Loucy (cell line): ENCODE data around the gene INSYN2B.

ENCODE experiments used
- H2AFZ ChIP-seq: fragments of 200-600 bp; sonication (generic); 2 replicates; pipeline ENCODE4 v1.6.0; 2016; ENCODE audit warnings: antibody characterized with exemption, mild to moderate bottlenecking, low read length, moderate library complexity
- H3F3A ChIP-seq: fragments of 200-600 bp; 2 replicates; pipeline ENCODE4 v1.6.0; 2016; ENCODE audit warnings: antibody characterized with exemption, low read depth, mild to moderate bottlenecking
- H3K27me3 ChIP-seq: fragments of 200-600 bp; sonication (generic); 2 replicates; pipeline ENCODE4 v1.6.1; 2014; ENCODE audit warnings: low read length, mild to moderate bottlenecking; ENCODE audit not compliant: insufficient read depth, poor library complexity, severe bottlenecking
- H3K36me3 ChIP-seq: fragments of 200-600 bp; sonication (generic); 2 replicates; pipeline ENCODE4 v1.6.1; 2016; ENCODE audit warnings: low read length; ENCODE audit not compliant: insufficient read depth
- H3K4me1 ChIP-seq: fragments of 200-600 bp; sonication (generic); 2 replicates; pipeline ENCODE4 v1.5.1; 2014; ENCODE audit warnings: low read length, mild to moderate bottlenecking; ENCODE audit not compliant: insufficient read depth, poor library complexity, severe bottlenecking
- H3K4me2 ChIP-seq: fragments of 200-600 bp; sonication (generic); 2 replicates; pipeline ENCODE4 v1.6.0; 2014; ENCODE audit warnings: antibody characterized with exemption, low read length, low read depth, mild to moderate bottlenecking; ENCODE audit not compliant: poor library complexity, severe bottlenecking
- H3K4me3 ChIP-seq: fragments of 200-600 bp; sonication (generic); 2 replicates; pipeline ENCODE4 v1.5.1; 2014; ENCODE audit warnings: low read length, mild to moderate bottlenecking, mixed read lengths; ENCODE audit not compliant: poor library complexity, severe bottlenecking
- H3K79me2 ChIP-seq: fragments of 200-600 bp; sonication (generic); 2 replicates; pipeline ENCODE4 v1.6.1; 2014; ENCODE audit warnings: low read length; ENCODE audit not compliant: insufficient read depth
- H3K9ac ChIP-seq: fragments of 200-600 bp; sonication (generic); 2 replicates; pipeline ENCODE4 v1.6.0; 2014; ENCODE audit warnings: mild to moderate bottlenecking, low read depth, low read length, moderate library complexity; ENCODE audit not compliant: poor library complexity, severe bottlenecking
- H3K9me2 ChIP-seq: fragments of 200-600 bp; sonication (generic); replicated peaks from 2 replicates; pipeline ENCODE4 v1.6.1; 2016; ENCODE audit warnings: low read depth, low read length, mixed read lengths
- H3K9me3 ChIP-seq: fragments of 200-600 bp; sonication (generic); 2 replicates; pipeline ENCODE4 v1.6.1; 2014; ENCODE audit warnings: mild to moderate bottlenecking, antibody characterized with exemption, low read length, low read depth; ENCODE audit not compliant: insufficient read depth
- H4K20me1 ChIP-seq: fragments of 200-600 bp; sonication (generic); 2 replicates; pipeline ENCODE4 v1.6.0; 2014; ENCODE audit warnings: antibody characterized with exemption, low read length, mild to moderate bottlenecking; ENCODE audit not compliant: insufficient read depth, poor library complexity, severe bottlenecking
- EZH2phosphoT487 ChIP-seq: fragments of 200-600 bp; IDR thresholded peaks from 2 replicates; pipeline ENCODE4 v1.6.1; 2018; ENCODE audit warnings: antibody characterized with exemption, mild to moderate bottlenecking, moderate library complexity, borderline replicate concordance
- TF ChIP-seq, protein P1 (sequence below): fragments of 200-600 bp; sonication (generic); conservative IDR thresholded peaks from 2 replicates; pipeline ENCODE4 v1.5.1; 2014; ENCODE audit warnings: mild to moderate bottlenecking, antibody characterized with exemption, low read length

Gene INSYN2B

GRCh38 chr5:169941542-169941941 is 38.8 kb downstream of the INSYN2B start:
- Histone ChIP-seq H3K4me2 (no peak overlapping the region), H3K9me2 (no peaks in the 10 kb centered on the region), H3K4me3 (no peak overlapping the region), H3K4me1 (peaks cover 7% of the 10 kb centered on the region), H3K36me3 (no peaks in the 10 kb centered on the region), H3K27me3 (no peaks in the 10 kb centered on the region), H3K79me2 (no peaks in the 10 kb centered on the region), H4K20me1 (no peaks in the 10 kb centered on the region), H3K9me3 (no peaks in the 10 kb centered on the region), H3K9ac (no peak overlapping the region), H2AFZ (no peak overlapping the region), H3F3A (no peaks in the 10 kb centered on the region)
- TF ChIP-seq, protein P1, sequence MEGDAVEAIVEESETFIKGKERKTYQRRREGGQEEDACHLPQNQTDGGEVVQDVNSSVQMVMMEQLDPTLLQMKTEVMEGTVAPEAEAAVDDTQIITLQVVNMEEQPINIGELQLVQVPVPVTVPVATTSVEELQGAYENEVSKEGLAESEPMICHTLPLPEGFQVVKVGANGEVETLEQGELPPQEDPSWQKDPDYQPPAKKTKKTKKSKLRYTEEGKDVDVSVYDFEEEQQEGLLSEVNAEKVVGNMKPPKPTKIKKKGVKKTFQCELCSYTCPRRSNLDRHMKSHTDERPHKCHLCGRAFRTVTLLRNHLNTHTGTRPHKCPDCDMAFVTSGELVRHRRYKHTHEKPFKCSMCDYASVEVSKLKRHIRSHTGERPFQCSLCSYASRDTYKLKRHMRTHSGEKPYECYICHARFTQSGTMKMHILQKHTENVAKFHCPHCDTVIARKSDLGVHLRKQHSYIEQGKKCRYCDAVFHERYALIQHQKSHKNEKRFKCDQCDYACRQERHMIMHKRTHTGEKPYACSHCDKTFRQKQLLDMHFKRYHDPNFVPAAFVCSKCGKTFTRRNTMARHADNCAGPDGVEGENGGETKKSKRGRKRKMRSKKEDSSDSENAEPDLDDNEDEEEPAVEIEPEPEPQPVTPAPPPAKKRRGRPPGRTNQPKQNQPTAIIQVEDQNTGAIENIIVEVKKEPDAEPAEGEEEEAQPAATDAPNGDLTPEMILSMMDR: no peak
- no peak for TF ChIP-seq EZH2phosphoT487

DNA sequence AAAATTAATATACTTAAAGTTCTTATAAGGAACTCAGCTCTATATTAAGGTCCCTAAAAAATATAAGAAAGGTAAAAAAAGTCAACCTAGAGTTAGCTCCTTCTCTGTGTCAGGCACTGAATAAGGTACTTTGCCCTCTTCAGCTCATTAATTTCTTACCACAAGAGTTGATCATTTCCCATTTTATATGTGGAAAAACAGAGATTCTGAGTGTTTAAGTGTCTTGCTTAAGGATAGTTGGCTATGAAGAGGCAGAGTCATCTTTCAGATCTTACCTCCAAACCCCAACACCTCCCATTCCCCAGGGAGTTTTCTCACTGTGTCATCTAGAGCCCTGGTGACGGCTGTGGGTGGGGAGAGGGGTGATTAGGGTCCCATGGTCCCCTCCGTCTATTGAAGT is 40.6 kb downstream of the INSYN2B start:
- Histone ChIP-seq H2AFZ (no peak overlapping the region), H3K36me3 (no peaks in the 10 kb centered on the region), H3K9ac (no peak overlapping the region), H3K9me3 (no peaks in the 10 kb centered on the region), H3K27me3 (no peaks in the 10 kb centered on the region), H3K4me3 (no peak overlapping the region), H3K79me2 (no peaks in the 10 kb centered on the region), H3K9me2 (no peaks in the 10 kb centered on the region), H3K4me2 (no peak overlapping the region), H3F3A (peaks cover 11% of the 10 kb centered on the region; the same call in 1 of the 2 replicates), H3K4me1 (peaks cover 23% of the 10 kb centered on the region), H4K20me1 (no peaks in the 10 kb centered on the region)
- TF ChIP-seq, protein P1: no peak
- TF ChIP-seq EZH2phosphoT487: no peak

DNA sequence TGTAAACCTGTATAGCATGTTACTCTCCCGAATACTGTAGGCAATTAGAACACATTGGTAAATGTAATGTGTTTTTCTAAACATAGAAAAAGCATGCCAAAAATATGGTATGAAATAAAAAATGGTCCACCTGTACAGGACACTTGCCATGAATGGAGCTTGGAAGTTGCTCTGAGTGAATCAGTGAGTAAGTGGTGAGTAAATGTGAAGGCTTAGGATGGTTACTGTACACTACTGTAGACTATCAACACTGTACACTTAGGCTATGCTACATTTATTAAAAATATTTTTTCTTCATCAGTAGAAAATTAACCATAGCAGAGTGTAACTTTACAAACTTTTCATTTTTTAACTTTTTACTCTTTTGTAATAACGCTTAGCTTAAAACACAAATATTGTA is 41.9 kb downstream of the INSYN2B start:
- Histone ChIP-seq H3K4me2 (no peak overlapping the region), H3K9me2 (no peaks in the 10 kb centered on the region), H3K36me3 (no peaks in the 10 kb centered on the region), H3F3A (peaks cover 11% of the 10 kb centered on the region; the same call in 1 of the 2 replicates), H3K27me3 (no peaks in the 10 kb centered on the region), H3K79me2 (no peaks in the 10 kb centered on the region), H3K4me1 (peaks cover 36% of the 10 kb centered on the region), H2AFZ (no peak overlapping the region), H4K20me1 (no peaks in the 10 kb centered on the region), H3K4me3 (no peak overlapping the region), H3K9me3 (no peaks in the 10 kb centered on the region), H3K9ac (no peak overlapping the region)
- TF ChIP-seq, protein P1: no peak
- TF ChIP-seq EZH2phosphoT487: no peak
